Left lobe of liver (tissue), 1 donor: ENCODE data around the gene PARP12. TPM values are rescaled to one million over a fixed set of nuclear protein-coding genes. Genes with fewer than 3 reads are reported as not detected.

ENCODE experiments used
- total RNA-seq: library from RNA; stranded (reverse); gene quantifications from one replicate; pipeline ENCODE4 v1.2.1, GENCODE V29; 2021
- donor health status: DM: no; HTN: yes; CAD: no.

The PARP12 gene
- total RNA-seq, 1 donor from 2014 or later = 17.8 TPM

Other genes with a start within 250 kb of the PARP12 start
- 6.6 TPM for gene TBXAS1, start 233.7 kb downstream of the PARP12 start, total RNA-seq
- gene KDM7A, start 114.0 kb upstream of the PARP12 start, total RNA-seq = 4.2 TPM